ENCODE data around the gene ANKRD9.

The ANKRD9 gene

GRCh38 chr14:102501751-102502315, 7.7 kb downstream of the ANKRD9 start:
- H3K4me3 Mint-ChIP-seq, result no peak overlapping the region

DNA sequence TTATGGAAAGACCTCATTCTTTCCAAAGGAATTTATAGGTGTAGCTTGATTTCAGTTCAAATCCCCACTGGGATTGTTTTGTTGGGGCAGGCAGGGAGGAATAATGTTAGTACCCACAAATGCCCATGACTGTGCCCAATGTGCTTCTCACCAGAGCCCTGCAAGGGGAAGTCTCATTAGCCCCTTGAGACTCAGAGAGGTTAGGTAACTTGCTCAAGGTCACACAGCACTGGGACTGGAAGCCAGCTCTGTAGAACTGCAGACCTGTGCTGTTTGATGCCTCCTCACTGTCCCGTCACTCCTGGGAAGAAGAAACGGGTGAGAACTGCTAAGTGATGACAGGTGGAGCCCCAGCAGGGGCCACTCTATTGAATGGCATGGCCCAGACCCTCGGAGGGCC, 8.9 kb downstream of the ANKRD9 start:
- H3K27me3 Mint-ChIP-seq (ENCODE audit: low read depth), result no peaks in the 10 kb centered on the region
- H3K36me3 Mint-ChIP-seq (ENCODE audit: low read depth), result peaks cover 5% of the 10 kb centered on the region
- H3K4me1 Mint-ChIP-seq (ENCODE audit: low read depth), result peaks cover 9% of the 10 kb centered on the region
- H3K4me3 Mint-ChIP-seq, result no peak overlapping the region
- H3K27ac Mint-ChIP-seq, result peak overlapping the region; percentile 53
- no peak for DNase-seq (ENCODE audit: low spot score)
- no peaks in the 10 kb centered on the region for H3K9me3 Mint-ChIP-seq

More at GRCh38 chr14:102501751-102502315, 7.7 kb downstream of the ANKRD9 start:
- DNase-seq (ENCODE audit: low spot score), result no peak
- Mint-ChIP-seq H3K27me3 (ENCODE audit: low read depth) (no peaks in the 10 kb centered on the region), H3K36me3 (ENCODE audit: low read depth) (peaks cover 8% of the 10 kb centered on the region), H3K4me1 (ENCODE audit: low read depth) (peaks cover 9% of the 10 kb centered on the region), H3K9me3 (no peaks in the 10 kb centered on the region), H3K27ac (no peak overlapping the region)

- DNase-seq (ENCODE audit: low spot score), result no peak
- H3K4me3 Mint-ChIP-seq, result no peak overlapping the region
Observed at GRCh38 chr14:102500158-102500662, 9.4 kb downstream of the ANKRD9 start.

DNA sequence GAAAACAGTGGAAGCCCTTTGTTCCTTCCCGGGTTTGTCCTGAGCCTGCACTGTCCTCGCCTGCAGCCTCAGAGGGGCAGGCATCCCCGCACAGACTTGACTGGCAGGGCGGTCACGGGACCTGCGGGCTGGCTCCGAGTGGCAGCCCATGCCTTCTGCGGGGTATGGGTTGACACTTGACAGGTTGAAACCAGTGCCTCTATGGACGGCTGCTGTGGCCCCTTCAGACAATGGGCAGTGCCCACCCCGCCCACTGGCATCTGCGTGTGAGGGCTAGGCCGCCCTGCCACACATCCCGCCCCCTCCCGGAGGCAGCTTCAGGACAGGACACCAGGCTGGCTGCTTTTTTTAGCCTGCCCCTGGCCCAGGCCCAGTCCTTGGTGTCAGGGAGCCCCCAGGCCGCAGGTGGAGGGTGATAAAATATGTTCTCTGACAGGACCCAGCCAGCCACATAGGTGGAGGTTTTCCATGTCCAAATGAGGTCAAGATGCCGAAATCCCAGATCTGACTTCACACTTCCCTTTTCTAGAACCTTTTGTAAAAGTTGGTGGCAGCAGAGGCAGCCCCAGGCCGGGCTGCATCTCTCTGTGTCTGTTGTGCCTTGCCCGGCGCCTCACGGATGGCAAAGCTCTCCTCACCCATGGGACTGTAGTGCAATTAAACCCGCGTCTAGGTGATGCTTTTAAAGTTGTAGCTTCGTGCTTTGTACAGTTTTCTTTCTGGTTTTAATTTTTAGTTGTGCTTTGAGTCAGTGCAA, 10.0 kb downstream of the ANKRD9 start:
- Mint-ChIP-seq H3K4me3 (no peak overlapping the region), H3K27ac (no peak overlapping the region), H3K27me3 (ENCODE audit: low read depth) (no peaks in the 10 kb centered on the region), H3K9me3 (no peaks in the 10 kb centered on the region), H3K4me1 (ENCODE audit: low read depth) (peaks cover 9% of the 10 kb centered on the region), H3K36me3 (ENCODE audit: low read depth) (peaks cover 5% of the 10 kb centered on the region)
- no peak for DNase-seq (ENCODE audit: low spot score)

More at GRCh38 chr14:102500158-102500662, 9.4 kb downstream of the ANKRD9 start:
- peaks cover 9% of the 10 kb centered on the region for H3K4me1 Mint-ChIP-seq (ENCODE audit: low read depth)
- H3K36me3 Mint-ChIP-seq (ENCODE audit: low read depth), result peaks cover 5% of the 10 kb centered on the region
- peak overlapping the region; percentile 53 for H3K27ac Mint-ChIP-seq
- H3K9me3 Mint-ChIP-seq, result no peaks in the 10 kb centered on the region
- H3K27me3 Mint-ChIP-seq (ENCODE audit: low read depth), result no peaks in the 10 kb centered on the region

GRCh38 chr14:102498678-102499265, 10.8 kb downstream of the ANKRD9 start:
- H3K36me3 Mint-ChIP-seq (ENCODE audit: low read depth), result peaks cover 5% of the 10 kb centered on the region

DNA sequence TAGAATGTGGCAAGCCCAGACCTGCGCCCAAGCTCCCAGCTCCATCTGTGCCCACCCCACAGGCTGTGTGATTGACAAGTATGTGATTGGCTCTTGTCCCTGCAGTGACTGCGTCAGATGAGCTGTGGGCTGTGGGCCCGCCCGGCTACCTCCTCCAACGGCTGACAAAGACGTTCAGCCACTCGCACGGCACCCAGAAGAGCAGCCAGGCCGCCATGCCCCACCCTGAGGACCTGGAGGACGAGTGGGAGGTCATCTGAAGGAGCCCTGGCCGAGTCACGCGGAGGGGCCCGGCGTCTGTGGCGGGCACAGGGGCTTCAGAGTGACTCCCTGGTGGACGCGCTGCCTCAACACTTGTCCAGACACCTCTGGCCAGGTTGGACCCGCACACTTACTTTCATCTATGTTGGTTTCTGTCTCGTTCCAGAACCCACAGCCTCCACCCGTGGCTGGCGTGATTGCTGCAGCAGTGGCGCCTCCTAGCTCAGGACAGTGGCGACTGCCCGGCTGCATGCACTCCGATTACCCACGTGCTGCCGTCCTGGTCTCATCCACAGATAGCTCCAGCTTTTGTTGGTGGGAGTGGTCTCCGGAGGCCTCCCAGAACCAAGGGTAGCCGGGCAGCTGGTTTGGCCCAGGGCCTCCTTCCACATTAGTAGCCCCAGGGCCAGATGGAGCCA, 11.4 kb downstream of the ANKRD9 start:
- Mint-ChIP-seq H3K9me3 (no peaks in the 10 kb centered on the region), H3K4me3 (no peak overlapping the region), H3K36me3 (ENCODE audit: low read depth) (peaks cover 5% of the 10 kb centered on the region), H3K27me3 (ENCODE audit: low read depth) (no peaks in the 10 kb centered on the region), H3K4me1 (ENCODE audit: low read depth) (peaks cover 9% of the 10 kb centered on the region), H3K27ac (no peak overlapping the region)
- no peak for DNase-seq (ENCODE audit: low spot score)

More at GRCh38 chr14:102498678-102499265, 10.8 kb downstream of the ANKRD9 start:
- Mint-ChIP-seq H3K27me3 (ENCODE audit: low read depth) (no peaks in the 10 kb centered on the region), H3K27ac (peak overlapping the region; percentile 26), H3K4me3 (no peak overlapping the region), H3K9me3 (no peaks in the 10 kb centered on the region), H3K4me1 (ENCODE audit: low read depth) (peaks cover 9% of the 10 kb centered on the region)
- DNase-seq (ENCODE audit: low spot score), result no peak

DNA sequence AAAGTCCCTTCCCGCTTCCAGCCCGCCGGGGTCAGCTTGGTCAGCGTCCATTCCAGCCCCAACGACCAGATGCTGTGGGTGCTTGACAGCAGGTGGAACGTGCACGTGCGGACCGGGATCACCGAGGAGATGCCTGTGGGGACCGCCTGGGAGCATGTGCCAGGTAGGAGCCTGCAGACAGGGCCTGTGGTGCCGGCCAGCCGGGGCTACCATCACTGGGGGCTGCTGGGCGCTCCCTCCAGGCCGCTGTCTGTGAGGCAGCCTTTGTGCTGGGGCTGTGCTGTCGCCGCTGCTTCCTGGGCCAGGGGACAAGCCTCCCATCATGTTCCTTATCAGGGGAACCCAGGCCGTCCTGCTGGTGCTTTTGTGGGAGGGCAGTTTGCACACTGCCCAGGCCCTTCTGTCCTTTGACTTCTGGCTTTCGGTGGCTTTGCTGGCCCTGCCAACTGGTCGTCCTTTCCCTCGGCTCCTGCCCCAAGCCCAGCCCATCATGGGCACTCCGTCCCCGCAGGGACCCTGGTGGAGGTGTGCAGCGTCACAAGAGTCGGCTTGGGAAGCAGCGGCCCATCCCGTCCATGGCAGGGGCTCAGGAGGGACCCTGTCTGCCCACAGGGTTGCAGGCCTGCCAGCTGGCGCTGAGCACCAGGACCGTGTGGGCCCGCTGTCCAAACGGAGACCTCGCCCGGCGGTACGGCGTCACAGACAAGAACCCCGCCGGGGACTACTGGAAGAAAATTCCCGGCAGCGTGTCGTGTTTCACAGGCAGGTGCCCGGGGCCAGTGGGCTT, 12.4 kb downstream of the ANKRD9 start:
- Mint-ChIP-seq H3K27me3 (ENCODE audit: low read depth) (no peaks in the 10 kb centered on the region), H3K27ac (no peak overlapping the region), H3K4me3 (no peak overlapping the region), H3K4me1 (ENCODE audit: low read depth) (peaks cover 9% of the 10 kb centered on the region), H3K9me3 (no peaks in the 10 kb centered on the region), H3K36me3 (ENCODE audit: low read depth) (peaks cover 5% of the 10 kb centered on the region)
- no peak for DNase-seq (ENCODE audit: low spot score)

DNA sequence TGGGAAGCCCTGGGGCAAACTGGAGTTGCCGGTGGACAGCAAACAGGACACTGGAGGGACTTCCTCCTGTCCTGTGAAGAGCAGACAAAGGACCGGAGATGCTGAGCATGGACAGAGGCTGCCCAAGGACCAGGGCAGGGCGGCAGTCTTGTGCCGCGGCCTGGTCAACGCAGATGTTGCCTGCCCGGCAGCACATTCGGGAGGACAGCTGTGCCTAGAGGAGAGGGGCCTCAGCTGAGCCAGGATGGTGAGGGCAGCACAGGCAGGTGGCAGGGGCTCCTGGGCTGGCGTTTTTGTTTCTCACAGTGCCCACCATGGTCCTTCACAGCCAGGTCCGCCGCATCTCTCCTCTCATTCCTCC, 13.3 kb downstream of the ANKRD9 start:
- Mint-ChIP-seq H3K4me1 (ENCODE audit: low read depth) (peaks cover 9% of the 10 kb centered on the region), H3K36me3 (ENCODE audit: low read depth) (peaks cover 5% of the 10 kb centered on the region), H3K4me3 (no peak overlapping the region), H3K27ac (no peak overlapping the region), H3K27me3 (ENCODE audit: low read depth) (no peaks in the 10 kb centered on the region), H3K9me3 (no peaks in the 10 kb centered on the region)
- no peak for DNase-seq (ENCODE audit: low spot score)

DNA sequence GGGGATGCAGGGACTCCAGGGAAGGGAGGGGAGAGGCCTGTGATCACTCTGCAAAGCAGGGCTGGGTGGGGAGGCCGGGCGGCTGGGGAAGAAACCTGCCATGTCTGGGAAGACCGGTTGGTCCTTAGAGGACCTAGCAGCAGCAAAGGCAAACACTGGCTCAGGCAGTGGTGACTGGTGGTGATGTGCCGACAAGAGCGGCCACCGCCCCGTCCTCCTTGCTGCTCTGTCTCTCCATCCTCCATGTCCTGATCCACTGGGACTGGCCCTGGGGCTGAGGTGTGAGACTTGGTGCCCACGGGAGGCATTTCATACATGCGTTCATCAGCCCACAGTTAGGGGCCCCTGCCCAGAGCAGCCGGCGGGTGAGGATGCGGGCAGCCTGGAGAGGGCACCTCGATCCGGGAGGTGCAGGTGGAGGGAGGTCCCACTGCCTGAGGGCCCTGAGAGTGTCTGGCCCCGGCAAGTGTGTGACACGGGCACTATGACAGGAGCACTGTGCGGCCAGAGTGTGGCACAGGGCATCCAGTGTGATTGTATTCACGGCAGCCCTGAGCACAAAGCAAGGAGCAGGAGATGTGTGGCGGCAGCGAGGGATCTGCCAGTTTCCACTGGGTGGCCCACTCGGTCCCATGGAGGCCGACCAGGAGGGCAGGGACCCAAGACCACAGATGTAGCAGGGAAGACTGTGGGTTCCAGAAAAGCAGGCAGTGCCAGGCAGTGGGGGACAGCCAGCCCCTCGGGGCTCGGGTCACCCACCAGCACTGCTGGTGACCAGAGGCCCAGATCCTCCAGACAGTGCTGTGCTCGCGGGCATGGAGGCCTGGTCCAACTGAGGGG, 13.9 kb downstream of the ANKRD9 start:
- no peak for DNase-seq (ENCODE audit: low spot score)
- no peak overlapping the region for H3K27ac Mint-ChIP-seq
- H3K9me3 Mint-ChIP-seq, result no peaks in the 10 kb centered on the region
- peaks cover 5% of the 10 kb centered on the region for H3K36me3 Mint-ChIP-seq (ENCODE audit: low read depth)
- no peaks in the 10 kb centered on the region for H3K27me3 Mint-ChIP-seq (ENCODE audit: low read depth)
- H3K4me1 Mint-ChIP-seq (ENCODE audit: low read depth), result peaks cover 8% of the 10 kb centered on the region
- no peak overlapping the region for H3K4me3 Mint-ChIP-seq

- Mint-ChIP-seq H3K27me3 (ENCODE audit: low read depth) (no peaks in the 10 kb centered on the region), H3K4me3 (no peak overlapping the region), H3K27ac (no peak overlapping the region), H3K36me3 (ENCODE audit: low read depth) (peaks cover under 1% of the 10 kb centered on the region), H3K9me3 (no peaks in the 10 kb centered on the region), H3K4me1 (ENCODE audit: low read depth) (no peaks in the 10 kb centered on the region)
- DNase-seq (ENCODE audit: low spot score), result no peak
Observed at GRCh38 chr14:102493585-102493984, 16.0 kb downstream of the ANKRD9 start.

GRCh38 chr14:102493096-102493495, 16.5 kb downstream of the ANKRD9 start:
- DNase-seq (ENCODE audit: low spot score), result no peak
- no peaks in the 10 kb centered on the region for H3K36me3 Mint-ChIP-seq (ENCODE audit: low read depth)
- no peak overlapping the region for H3K4me3 Mint-ChIP-seq
- no peaks in the 10 kb centered on the region for H3K4me1 Mint-ChIP-seq (ENCODE audit: low read depth)
- no peak overlapping the region for H3K27ac Mint-ChIP-seq
- H3K9me3 Mint-ChIP-seq, result no peaks in the 10 kb centered on the region
- no peaks in the 10 kb centered on the region for H3K27me3 Mint-ChIP-seq (ENCODE audit: low read depth)

DNA sequence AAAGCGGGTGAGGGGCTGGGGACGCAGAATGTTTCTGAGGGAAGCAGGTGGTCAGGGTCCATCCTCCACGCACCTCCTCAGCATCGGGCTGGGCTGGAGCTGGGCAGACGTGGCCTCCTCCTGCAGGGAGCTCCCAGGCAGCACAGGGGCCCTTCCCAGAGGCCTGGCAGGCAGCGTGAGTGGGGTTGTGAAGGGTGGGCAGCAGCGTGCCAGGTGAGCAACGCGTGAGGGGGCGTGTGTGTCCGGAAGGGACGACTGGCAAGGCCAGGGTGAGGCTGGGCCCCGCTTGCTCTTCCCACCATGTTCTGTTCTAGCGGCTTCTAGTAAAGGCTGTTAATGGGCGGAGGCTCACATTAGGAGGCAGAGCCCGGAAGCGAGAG, 17.1 kb downstream of the ANKRD9 start:
- H3K4me3 Mint-ChIP-seq, result no peak overlapping the region
- H3K9me3 Mint-ChIP-seq, result no peaks in the 10 kb centered on the region
- no peaks in the 10 kb centered on the region for H3K4me1 Mint-ChIP-seq (ENCODE audit: low read depth)
- DNase-seq (ENCODE audit: low spot score), result no peak
- H3K27me3 Mint-ChIP-seq (ENCODE audit: low read depth), result no peaks in the 10 kb centered on the region
- no peaks in the 10 kb centered on the region for H3K36me3 Mint-ChIP-seq (ENCODE audit: low read depth)
- no peak overlapping the region for H3K27ac Mint-ChIP-seq
